Naive thymus-derived CD4-positive, alpha-beta T cell (primary cell): ENCODE measurements around the gene TENT4B. TPM values are rescaled to one million over a fixed set of nuclear protein-coding genes. Genes with fewer than 3 reads are reported as not detected.

Experiments
- ATAC-seq: fragments of 150-1000 bp; cut with Tn5 transposase; 2 replicates; pipeline ENCODE4 v1.10.0; 2021; ENCODE audit warnings: mild to moderate bottlenecking, moderate library complexity
- CTCF ChIA-PET: fragments of 350-600 bp; sonication (Branson Sonifier 250); formaldehyde crosslinking; loops from one replicate; lab custom pipeline; 2021; ENCODE audit warnings: antibody characterized with exemption; lab: Charles Lee
- POLR2A ChIA-PET: fragments of 350-600 bp; sonication (Branson Sonifier 250); formaldehyde crosslinking; loops from one replicate; lab custom pipeline; 2021; ENCODE audit warnings: antibody characterized with exemption, inconsistent platforms; lab: Charles Lee
- DNase-seq, 9 donors: peaks; one replicate each; pipeline versions ENCODE4 v3.0.0 to v3.0.0-alpha.2; 2020 to 2022; ENCODE audit warnings: mixed read lengths in 1 of 9
- H3K27ac ChIP-seq: one replicate; pipeline ENCODE4 v1.7.0; 2013; ENCODE audit warnings: mild to moderate bottlenecking, low read depth, low read length, moderate library complexity
- H3K27me3 ChIP-seq, 2 donors: one replicate each; pipeline ENCODE4 v1.7.0; 2013; ENCODE audit warnings: low read length in 2 of 2, mild to moderate bottlenecking in 2 of 2, moderate library complexity in 2 of 2; ENCODE audit not compliant: control insufficient read depth in 2 of 2, insufficient read depth in 2 of 2
- H3K36me3 ChIP-seq, 3 experiments: 1 replicate in 2 of 3; 2 replicates in 1 of 3; pipeline ENCODE4 v1.7.0; 2013; ENCODE audit warnings: low read length in 3 of 3, mild to moderate bottlenecking in 3 of 3, moderate library complexity in 1 of 3; ENCODE audit not compliant: insufficient read depth in 3 of 3, control insufficient read depth in 2 of 3
- H3K4me1 ChIP-seq, 2 donors: one replicate each; pipeline ENCODE4 v1.7.0; 2013; ENCODE audit warnings: low read length in 2 of 2, mild to moderate bottlenecking in 2 of 2, moderate library complexity in 1 of 2; ENCODE audit not compliant: control insufficient read depth in 2 of 2, insufficient read depth in 2 of 2
- H3K4me3 ChIP-seq: 2 replicates; pipeline ENCODE4 v1.7.0; 2013; ENCODE audit warnings: mild to moderate bottlenecking, low read length
- H3K9me3 ChIP-seq, 3 experiments: 1 replicate in 2 of 3; 2 replicates in 1 of 3; pipeline ENCODE4 v1.7.0; 2013; ENCODE audit warnings: low read length in 3 of 3; ENCODE audit not compliant: control insufficient read depth in 2 of 3
- H3K27ac Mint-ChIP-seq, 9 donors: one replicate each; pipeline ENCODE4 v1.8.0; 2020 to 2022; ENCODE audit warnings: mixed read lengths in 9 of 9, mild to moderate bottlenecking in 8 of 9, moderate library complexity in 5 of 9, inconsistent platforms in 2 of 9
- H3K27me3 Mint-ChIP-seq, 5 donors: one replicate each; pipeline ENCODE4 v1.8.0; 2021 to 2022; ENCODE audit warnings: mixed read lengths in 5 of 5, mild to moderate bottlenecking in 1 of 5
- H3K36me3 Mint-ChIP-seq, 5 donors: one replicate each; pipeline ENCODE4 v1.8.0; 2020 to 2022; ENCODE audit warnings: mixed read lengths in 5 of 5, mild to moderate bottlenecking in 3 of 5, inconsistent platforms in 1 of 5
- H3K4me1 Mint-ChIP-seq, 7 donors: one replicate each; pipeline ENCODE4 v1.8.0; 2020 to 2022; ENCODE audit warnings: mixed read lengths in 7 of 7, mild to moderate bottlenecking in 3 of 7, inconsistent platforms in 1 of 7
- H3K4me3 Mint-ChIP-seq, 10 donors: one replicate each; pipeline ENCODE4 v1.8.0; 2020 to 2022; ENCODE audit warnings: mild to moderate bottlenecking in 10 of 10, mixed read lengths in 10 of 10, moderate library complexity in 6 of 10, inconsistent platforms in 2 of 10
- H3K9me3 Mint-ChIP-seq, 11 donors: one replicate each; pipeline ENCODE4 v1.8.0; 2020 to 2022; ENCODE audit warnings: mixed read lengths in 11 of 11, mild to moderate bottlenecking in 4 of 11, inconsistent platforms in 1 of 11, moderate library complexity in 1 of 11
- intact Hi-C, 2 donors: fragments of 100-400 bp; cut with micrococcal nuclease; formaldehyde crosslinking; loops; one replicate each; pipeline ENCODE4 v1.15.1; 2023
- polyA plus RNA-seq, 2 donors: library from polyadenylated mRNA; unstranded; fragments of 300-500 nt; fragmentation: Illumina TruSeq; gene quantifications; one replicate each; pipeline ENCODE4 v1.2.3, GENCODE V29; 2021
- total RNA-seq, 6 experiments: library from RNA in 5 of 6; stranded (reverse) in 5 of 6; gene quantifications; 1 replicate in 5 of 6; 2 replicates in 1 of 6; pipeline ENCODE4 v1.2.3 and lab custom pipeline; 2021 to 2026

The TENT4B gene
- total and polyA plus RNA-seq, 7 experiments from 2014 or later = 5.0 to 25.9 (median 22.5) TPM

DNA sequence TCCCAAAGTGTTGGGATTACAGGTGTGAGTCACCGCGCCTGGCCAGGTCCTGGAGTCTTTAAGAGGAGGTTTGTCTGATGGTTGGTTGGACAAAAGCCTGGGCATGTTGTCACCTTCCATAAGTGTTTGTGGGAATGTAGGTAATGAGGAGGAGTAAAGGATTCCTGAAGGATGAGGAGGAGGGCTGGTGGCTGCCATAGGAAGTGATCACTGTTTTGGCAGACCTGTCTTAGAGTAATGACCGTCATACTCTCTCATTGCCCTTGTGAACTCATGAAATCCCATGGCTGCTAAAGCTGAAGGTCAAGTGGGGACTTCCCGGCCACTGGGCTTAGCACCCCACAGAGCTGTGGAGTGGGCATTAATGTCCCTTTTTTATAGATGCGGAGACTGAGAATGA, 40.5 kb downstream of the TENT4B start:
- CTCF ChIA-PET = no interaction called here
- Histone ChIP-seq H3K4me1 (peaks cover 24 to 34% of the 10 kb centered on the region in 2 donors), H3K27me3 (no peaks in the 10 kb centered on the region), H3K27ac (no peak overlapping the region), H3K36me3 (no peaks in the 10 kb centered on the region), H3K9me3 (no peaks in the 10 kb centered on the region), H3K4me3 (no peak overlapping the region)
- peak overlapping the region in 7 of 9 donors; percentile 33 to 82 (median 63) for H3K27ac Mint-ChIP-seq
- H3K4me1 Mint-ChIP-seq = peaks cover 41 to 84% (median 71%) of the 10 kb centered on the region in 7 donors
- peaks cover 0 to 1% (median 0%) of the 10 kb centered on the region in 11 donors for H3K9me3 Mint-ChIP-seq
- intact Hi-C loops = no loop called here
- ATAC-seq (no peak), DNase-seq (no peak)
- H3K4me3 Mint-ChIP-seq = peak overlapping the region in 1 of 10 donors; percentile 42
- no peaks in the 10 kb centered on the region for H3K27me3 Mint-ChIP-seq
- H3K36me3 Mint-ChIP-seq = peaks cover 0 to 13% (median 2%) of the 10 kb centered on the region in 5 donors
- POLR2A ChIA-PET = interaction anchor here (0.6 kb wide), 1 partner anchor 128 kb away, joined by 3 read pairs; no protein-coding TSS in a partner anchor

DNA sequence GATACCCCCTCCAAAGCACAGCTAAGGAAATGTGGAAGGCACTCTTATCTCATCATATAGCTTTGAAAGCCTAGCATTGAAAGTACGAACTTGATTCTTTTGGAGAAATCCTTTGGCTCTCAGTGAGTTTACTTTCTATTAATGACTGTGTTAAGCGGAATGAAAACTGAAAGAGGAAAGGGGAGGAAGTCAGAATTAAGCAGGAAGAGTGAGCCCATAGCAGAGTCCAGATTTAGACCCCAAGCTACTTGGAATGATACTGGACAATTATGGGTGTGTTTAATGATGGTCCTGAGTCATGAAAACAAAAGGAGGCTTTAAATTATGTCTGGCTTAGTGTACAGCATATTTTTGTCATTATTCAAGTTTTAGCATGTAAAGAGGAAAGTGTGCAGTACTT, 42.2 kb downstream of the TENT4B start:
- CTCF ChIA-PET = interaction anchor here (2.2 kb wide), 1 partner anchor 170 kb away, joined by 5 read pairs; the partner anchor contains the start of gene CNEP1R1
- peaks cover 46 to 86% (median 75%) of the 10 kb centered on the region in 7 donors for H3K4me1 Mint-ChIP-seq
- H3K27ac Mint-ChIP-seq = peak overlapping the region; percentile 11 to 87 (median 56)
- peaks cover 0 to 13% (median 2%) of the 10 kb centered on the region in 5 donors for H3K36me3 Mint-ChIP-seq
- POLR2A ChIA-PET = interaction anchor here (0.7 to 1.2 kb wide), 3 partner anchors 13 to 473 kb away, joined by 3 to 4 read pairs (median 3); no protein-coding TSS in a partner anchor
- H3K4me3 Mint-ChIP-seq = peak overlapping the region in 8 of 10 donors; percentile 4 to 71 (median 45)
- ATAC-seq = no peak
- H3K4me1 ChIP-seq = peaks cover 18 to 25% of the 10 kb centered on the region in 2 donors
- intact Hi-C loops = loop anchor here (5.0 kb wide), 1 partner anchor 128 kb away; the partner anchor contains the start of gene HEATR3 (in 2 of the 2)
- DNase-seq = no peak
- no peaks in the 10 kb centered on the region for H3K27me3 ChIP-seq
- no peaks in the 10 kb centered on the region for H3K36me3 ChIP-seq
- no peaks in the 10 kb centered on the region for H3K27me3 Mint-ChIP-seq
- H3K9me3 Mint-ChIP-seq = peaks cover 0 to 1% (median 0%) of the 10 kb centered on the region in 11 donors
- H3K27ac ChIP-seq = peak overlapping the region; percentile 3
- H3K9me3 ChIP-seq = no peaks in the 10 kb centered on the region
- no peak overlapping the region for H3K4me3 ChIP-seq

DNA sequence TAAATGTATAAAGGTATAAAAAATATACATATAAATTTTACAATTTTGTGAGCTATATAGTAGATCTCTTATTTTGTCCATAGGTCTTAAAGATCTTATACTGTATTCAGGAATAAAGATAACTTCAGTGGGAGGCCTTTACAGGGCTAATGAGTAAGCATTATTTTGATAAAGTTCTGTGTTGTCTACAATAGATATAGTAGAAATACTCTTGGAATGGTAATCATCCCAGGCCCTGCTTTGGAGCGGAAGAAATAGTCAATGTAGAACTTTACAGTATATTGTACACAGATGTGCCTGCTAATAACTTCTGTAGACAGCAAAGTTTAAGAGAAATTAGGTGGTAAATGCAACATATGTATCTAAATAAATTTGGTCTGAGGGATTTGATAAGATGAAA, 42.6 kb downstream of the TENT4B start:
- Histone ChIP-seq H3K27ac (no peak overlapping the region), H3K4me1 (peaks cover 18 to 25% of the 10 kb centered on the region in 2 donors), H3K36me3 (no peaks in the 10 kb centered on the region), H3K27me3 (no peaks in the 10 kb centered on the region), H3K4me3 (no peak overlapping the region), H3K9me3 (no peaks in the 10 kb centered on the region)
- Mint-ChIP-seq H3K27ac (peak overlapping the region in 6 of 9 donors; percentile 13 to 84 (median 54)), H3K36me3 (peaks cover 0 to 13% (median 2%) of the 10 kb centered on the region in 5 donors), H3K27me3 (no peaks in the 10 kb centered on the region), H3K9me3 (peaks cover 0 to 1% (median 0%) of the 10 kb centered on the region in 11 donors), H3K4me1 (peaks cover 46 to 86% (median 74%) of the 10 kb centered on the region in 7 donors), H3K4me3 (peak overlapping the region in 2 of 10 donors; percentile 49 to 52)
- ATAC-seq (no peak), DNase-seq (no peak)
- ChIA-PET CTCF (interaction anchor here (0.6 to 2.2 kb wide), 4 partner anchors 15 to 611 kb away, joined by 3 to 14 read pairs (median 4); partner anchors contain the start of gene CNEP1R1), POLR2A (interaction anchor here (0.7 to 1.2 kb wide), 4 partner anchors 13 to 472 kb away, joined by 3 to 4 read pairs (median 4); no protein-coding TSS in a partner anchor)
- intact Hi-C loops = loop anchor here (1.0 to 5.0 kb wide), 6 partner anchors 9 to 128 kb away; partner anchors contain the start of gene HEATR3 (in 2 of the 2)

DNA sequence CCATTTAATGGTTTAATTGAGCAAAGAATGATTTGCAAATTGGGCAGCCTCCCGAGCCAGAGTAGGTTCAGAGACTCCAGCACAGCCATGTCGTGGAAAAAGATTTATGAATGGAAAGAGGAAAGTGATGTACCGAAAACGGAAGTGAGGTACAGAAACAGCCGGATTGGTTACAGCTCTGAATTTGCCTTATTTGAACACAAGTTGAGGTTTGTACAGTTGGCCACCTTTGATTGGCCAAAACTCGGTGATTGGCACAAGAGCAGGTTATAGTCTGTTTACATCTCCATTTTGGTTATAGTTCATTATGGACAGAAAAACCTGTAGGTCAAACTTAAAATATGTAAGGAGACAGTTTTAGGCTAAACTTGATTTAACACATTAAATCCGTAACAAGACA, 44.5 kb downstream of the TENT4B start:
- Histone ChIP-seq H3K36me3 (no peaks in the 10 kb centered on the region), H3K27me3 (no peaks in the 10 kb centered on the region), H3K9me3 (no peaks in the 10 kb centered on the region), H3K27ac (no peak overlapping the region), H3K4me1 (peaks cover 23 to 27% of the 10 kb centered on the region in 2 donors), H3K4me3 (no peak overlapping the region)
- ChIA-PET CTCF (interaction anchor here (1.1 to 1.8 kb wide), 2 partner anchors 13 to 76 kb away, joined by 4 to 14 read pairs; no protein-coding TSS in a partner anchor), POLR2A (interaction anchor here (0.6 kb wide), 1 partner anchor 559 kb away, joined by 4 read pairs; no protein-coding TSS in a partner anchor)
- intact Hi-C loops = loop anchor here (2.0 to 5.0 kb wide), 4 partner anchors 13 to 130 kb away; partner anchors contain the start of gene HEATR3 (in 2 of the 2)
- peak overlapping the region in 1 of 10 donors; percentile 49 for H3K4me3 Mint-ChIP-seq
- peaks cover 0 to 1% (median 0%) of the 10 kb centered on the region in 11 donors for H3K9me3 Mint-ChIP-seq
- no peak for DNase-seq
- H3K27ac Mint-ChIP-seq = peak overlapping the region in 1 of 9 donors; percentile 38
- peaks cover 0 to 11% (median 2%) of the 10 kb centered on the region in 5 donors for H3K36me3 Mint-ChIP-seq
- ATAC-seq = no peak
- no peaks in the 10 kb centered on the region for H3K27me3 Mint-ChIP-seq
- peaks cover 49 to 88% (median 77%) of the 10 kb centered on the region in 7 donors for H3K4me1 Mint-ChIP-seq

DNA sequence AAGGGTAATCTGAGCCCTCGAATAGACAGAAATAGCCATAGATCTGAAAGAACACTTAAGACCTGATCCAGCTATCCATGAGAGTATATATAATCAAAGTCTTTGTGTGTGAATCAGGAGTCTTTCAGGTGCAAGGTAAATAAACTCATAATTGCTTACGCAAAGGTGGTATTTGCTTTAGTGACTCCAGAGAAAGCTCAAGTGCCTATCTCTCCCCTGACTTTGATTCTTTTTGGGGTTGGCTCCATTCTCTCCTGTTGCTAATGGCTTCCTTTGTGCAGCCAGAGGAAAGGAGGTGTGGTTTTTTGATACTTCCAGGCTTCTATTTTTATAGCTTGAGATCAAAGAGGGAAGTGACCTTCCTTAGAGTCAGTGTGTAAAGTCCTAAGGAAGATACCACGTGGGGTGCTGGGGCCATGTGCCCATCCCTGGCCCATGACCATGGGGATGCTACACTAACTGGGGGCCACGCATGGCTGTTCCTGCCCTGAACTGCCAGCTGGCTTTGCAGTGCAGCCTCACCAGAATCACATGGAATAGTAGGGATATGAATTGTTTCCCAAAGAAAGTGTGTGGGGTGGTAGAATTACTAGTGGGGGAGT, 45.8 kb downstream of the TENT4B start:
- peaks cover 0 to 3% (median 0%) of the 10 kb centered on the region in 5 donors for H3K36me3 Mint-ChIP-seq
- POLR2A ChIA-PET = no interaction called here
- ATAC-seq = no peak

DNA sequence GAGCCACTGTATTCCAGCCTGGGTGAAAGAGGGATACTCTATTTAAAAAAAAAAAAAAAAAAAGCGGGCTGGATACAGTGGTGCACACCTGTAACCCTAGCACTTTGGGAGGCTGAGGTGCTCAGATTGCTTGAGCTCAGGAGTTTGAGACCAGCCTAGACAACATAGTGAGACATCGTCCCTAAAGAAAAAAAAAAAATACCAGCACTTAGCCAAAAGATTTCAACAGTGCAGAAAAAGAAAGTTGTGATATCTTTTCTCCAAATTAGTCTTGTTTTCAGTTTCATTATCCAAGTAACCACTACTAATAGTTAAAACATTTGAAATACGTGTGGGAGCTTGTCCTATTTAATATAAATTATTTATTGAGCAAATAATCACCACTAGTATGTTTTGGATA, 48.7 kb downstream of the TENT4B start:
- peaks cover 0 to 1% (median 0%) of the 10 kb centered on the region in 11 donors for H3K9me3 Mint-ChIP-seq
- no peaks in the 10 kb centered on the region for H3K27me3 Mint-ChIP-seq
- Histone ChIP-seq H3K36me3 (no peaks in the 10 kb centered on the region), H3K4me1 (peaks cover 13 to 16% of the 10 kb centered on the region in 2 donors), H3K27ac (no peak overlapping the region), H3K9me3 (no peaks in the 10 kb centered on the region), H3K4me3 (no peak overlapping the region), H3K27me3 (no peaks in the 10 kb centered on the region)
- ATAC-seq (no peak), DNase-seq (no peak)
- POLR2A ChIA-PET = no interaction called here
- H3K27ac Mint-ChIP-seq = peak overlapping the region in 2 of 9 donors; percentile 38 to 77
- H3K4me3 Mint-ChIP-seq = no peak overlapping the region
- peaks cover 0 to 4% (median 0%) of the 10 kb centered on the region in 5 donors for H3K36me3 Mint-ChIP-seq
- intact Hi-C loops = no loop called here
- CTCF ChIA-PET = interaction anchor here (0.6 to 1.0 kb wide), 3 partner anchors 11 to 153 kb away, joined by 4 to 10 read pairs (median 4); no protein-coding TSS in a partner anchor
- peaks cover 40 to 88% (median 82%) of the 10 kb centered on the region in 7 donors for H3K4me1 Mint-ChIP-seq

More for the DNA sequence above, 45.8 kb downstream of the TENT4B start:
- peak overlapping the region in 2 of 10 donors; percentile 18 to 39 for H3K4me3 Mint-ChIP-seq
- Histone ChIP-seq H3K36me3 (no peaks in the 10 kb centered on the region), H3K27ac (no peak overlapping the region), H3K4me3 (no peak overlapping the region), H3K27me3 (no peaks in the 10 kb centered on the region), H3K4me1 (peaks cover 23 to 31% of the 10 kb centered on the region in 2 donors), H3K9me3 (no peaks in the 10 kb centered on the region)
- peak overlapping the region in 3 of 9 donors; percentile 32 to 74 (median 66) for H3K27ac Mint-ChIP-seq
- intact Hi-C loops = loop anchor here (5.0 kb wide), 1 partner anchor 132 kb away; the partner anchor contains the start of gene HEATR3 (in 2 of the 2)
- DNase-seq = no peak
- H3K4me1 Mint-ChIP-seq = peaks cover 52 to 88% (median 77%) of the 10 kb centered on the region in 7 donors
- H3K27me3 Mint-ChIP-seq = no peaks in the 10 kb centered on the region
- H3K9me3 Mint-ChIP-seq = no peaks in the 10 kb centered on the region
- CTCF ChIA-PET = no interaction called here
